HG03108 (cell line): Measurements from ENCODE around the gene PPP2R5B.

Experiments used
- ATAC-seq: cut with Tn5 transposase; IDR thresholded peaks from one replicate; pipeline ENCODE4 v1.9.1; 2021; ENCODE audit warnings: moderate library complexity; ENCODE audit not compliant: unreplicated experiment

Gene PPP2R5B

GRCh38 chr11:64888729-64889511, 35.6 kb upstream of the PPP2R5B start:
- ATAC-seq = no peak

- ATAC-seq = no peak
Observed at GRCh38 chr11:64890522-64890939, 34.0 kb upstream of the PPP2R5B start.

GRCh38 chr11:64891215-64891848, 33.2 kb upstream of the PPP2R5B start:
- no peak for ATAC-seq

DNA sequence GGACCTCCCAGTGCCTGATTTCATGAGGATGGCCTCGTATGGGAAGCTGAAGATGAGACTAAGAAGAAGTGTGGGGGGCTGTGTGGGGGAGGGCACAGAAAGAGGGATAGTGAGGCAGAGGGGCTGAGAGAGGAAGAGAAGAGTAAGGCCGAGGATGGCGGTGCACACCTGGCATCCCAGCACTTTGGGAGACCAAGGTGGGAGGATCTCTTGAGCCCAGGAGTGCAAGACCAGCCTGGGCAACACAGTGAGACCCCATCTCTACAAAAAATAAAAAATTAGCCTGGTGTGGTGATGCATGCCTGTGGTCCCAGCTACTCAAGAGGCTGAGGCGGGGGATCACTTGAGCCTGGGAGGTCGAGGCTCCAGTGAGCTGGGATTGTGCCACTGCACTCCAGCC, 32.6 kb upstream of the PPP2R5B start:
- no peak for ATAC-seq

- ATAC-seq = no peak
Observed at GRCh38 chr11:64892411-64892831, 32.1 kb upstream of the PPP2R5B start.

- ATAC-seq = no peak
Observed at GRCh38 chr11:64892838-64893193, 31.7 kb upstream of the PPP2R5B start.

DNA sequence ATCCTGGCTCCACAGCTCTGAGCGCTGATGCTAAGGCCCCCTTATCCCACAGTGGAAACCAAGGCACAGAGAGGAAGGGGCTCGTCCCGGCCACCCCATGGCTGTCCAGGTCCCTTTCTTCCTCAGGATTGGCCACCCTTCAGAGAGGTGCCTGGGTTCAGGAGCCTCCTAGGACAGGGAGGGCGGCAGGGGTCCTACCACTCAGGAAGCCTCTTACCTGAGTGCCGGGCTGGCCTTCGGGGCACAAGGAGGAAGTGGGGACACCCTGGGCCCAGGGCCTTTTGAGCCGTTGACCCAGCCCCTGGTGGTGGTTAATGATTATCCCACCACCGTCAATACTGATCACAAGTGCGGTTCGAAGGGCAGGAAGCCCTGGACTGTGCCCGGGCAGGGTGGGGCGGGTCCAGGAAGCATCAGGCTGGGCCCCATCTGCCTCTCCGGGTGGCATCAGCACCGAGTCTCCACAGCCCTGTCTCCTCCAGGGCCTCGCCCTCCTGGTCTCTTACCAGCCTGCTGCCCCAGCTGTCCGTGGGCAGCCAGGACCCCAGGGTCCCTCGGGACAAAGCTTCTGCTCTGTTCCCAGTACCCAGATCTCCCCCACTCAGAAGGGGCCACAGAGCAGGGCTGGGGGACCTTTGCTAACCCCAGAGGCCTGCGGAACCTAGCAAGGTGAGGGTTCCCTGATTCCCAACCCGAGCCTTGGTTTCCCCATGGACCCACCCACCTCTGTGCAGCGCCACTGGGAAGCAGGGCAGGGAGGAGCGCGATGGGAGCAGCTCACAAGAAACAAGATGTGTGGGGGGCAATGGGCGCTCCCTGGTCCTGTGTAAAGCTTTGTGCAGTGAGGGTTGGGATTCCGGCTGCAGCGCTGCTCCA, 31.1 kb upstream of the PPP2R5B start:
- ATAC-seq = peak; percentile 48

DNA sequence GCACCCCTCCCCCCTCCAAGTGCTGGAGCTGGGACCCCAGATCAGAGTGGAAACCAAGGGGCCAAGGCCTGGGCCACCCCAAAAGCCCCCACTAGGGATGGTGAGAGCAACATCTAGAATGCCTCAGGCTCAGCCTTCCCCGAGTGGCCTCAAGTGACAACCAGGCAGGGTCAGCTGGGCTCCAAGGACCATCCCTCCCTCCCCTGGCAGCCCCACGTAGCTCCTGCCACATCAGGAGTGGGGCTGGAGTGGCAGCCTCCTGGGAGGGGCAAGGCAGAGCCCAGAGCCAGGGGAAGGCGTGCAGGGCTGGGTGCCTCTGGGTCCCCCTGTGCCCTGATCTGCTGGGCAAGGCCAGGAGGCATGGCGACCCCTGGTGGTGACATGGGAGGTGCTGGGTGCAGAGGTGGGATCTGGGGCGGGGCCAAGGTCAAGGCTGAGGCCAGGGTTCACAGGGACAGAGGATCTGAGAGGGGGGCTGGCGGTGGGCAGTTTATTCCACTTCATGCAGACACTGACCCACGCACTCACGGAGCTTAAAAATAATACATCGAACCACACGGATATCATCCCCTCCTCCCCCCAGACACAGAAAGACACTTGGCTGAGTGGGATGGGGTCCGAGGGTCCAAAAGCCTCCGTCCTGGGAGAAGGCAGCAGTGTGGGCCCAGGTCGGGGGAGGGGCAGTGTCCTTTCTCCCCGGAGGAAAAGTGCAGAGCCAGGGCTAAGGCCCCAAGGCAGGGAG, 30.2 kb upstream of the PPP2R5B start:
- ATAC-seq = no peak

DNA sequence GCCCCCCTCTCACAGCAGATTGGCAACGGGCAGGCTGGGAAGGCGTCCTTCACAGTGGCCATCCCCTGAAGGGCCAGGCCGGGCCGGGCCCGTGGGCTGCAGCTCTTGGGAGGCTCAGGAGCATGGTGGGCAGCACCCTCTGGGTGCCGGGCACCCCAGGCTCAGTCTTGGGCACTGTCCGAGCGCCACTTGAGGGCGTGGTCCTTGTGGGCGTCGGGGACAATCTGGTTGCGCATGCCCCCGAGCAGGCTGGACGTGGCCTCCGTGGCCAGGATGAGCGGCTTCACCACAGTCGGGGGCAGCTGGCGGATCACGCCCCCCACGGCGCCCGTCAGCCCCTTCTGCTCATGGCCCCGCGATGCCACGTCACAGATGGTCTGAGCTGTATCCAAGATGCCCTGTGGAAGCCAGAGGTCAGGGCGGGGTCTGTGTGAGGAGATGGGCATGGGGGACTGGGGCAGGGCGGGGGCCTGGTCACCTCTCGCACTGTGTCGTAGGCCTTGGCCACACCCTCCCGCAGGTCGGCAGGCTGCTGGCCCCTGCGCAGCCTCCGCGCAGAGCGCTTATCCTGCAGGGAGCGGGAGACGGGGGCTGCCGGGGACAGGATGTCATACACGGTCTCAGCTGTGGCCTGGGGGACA, 29.6 kb upstream of the PPP2R5B start:
- ATAC-seq = no peak

- ATAC-seq = no peak
Observed at GRCh38 chr11:64896448-64897022, 28.0 kb upstream of the PPP2R5B start.

GRCh38 chr11:64897381-64898075, 27.0 kb upstream of the PPP2R5B start:
- no peak for ATAC-seq

DNA sequence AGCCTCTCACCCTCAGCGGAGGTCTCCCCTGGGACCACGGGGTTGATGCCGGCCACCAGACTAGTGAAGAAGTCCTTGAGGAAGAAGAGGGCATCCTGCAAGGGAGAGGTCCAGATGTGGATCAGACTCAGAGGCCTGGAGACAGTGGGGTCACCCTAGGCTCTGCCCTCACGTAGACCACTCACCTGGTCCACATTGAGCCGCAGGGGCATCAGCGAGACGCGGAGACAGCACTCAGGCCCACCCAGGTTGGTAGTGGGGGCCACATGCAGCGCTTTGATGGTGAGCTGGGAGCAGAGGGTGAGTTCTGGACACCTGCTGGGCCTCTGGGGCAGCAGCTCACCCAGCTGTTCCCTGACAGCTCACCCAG, 26.4 kb upstream of the PPP2R5B start:
- ATAC-seq = no peak

- ATAC-seq = no peak
Observed at GRCh38 chr11:64898541-64898940, 25.9 kb upstream of the PPP2R5B start.

DNA sequence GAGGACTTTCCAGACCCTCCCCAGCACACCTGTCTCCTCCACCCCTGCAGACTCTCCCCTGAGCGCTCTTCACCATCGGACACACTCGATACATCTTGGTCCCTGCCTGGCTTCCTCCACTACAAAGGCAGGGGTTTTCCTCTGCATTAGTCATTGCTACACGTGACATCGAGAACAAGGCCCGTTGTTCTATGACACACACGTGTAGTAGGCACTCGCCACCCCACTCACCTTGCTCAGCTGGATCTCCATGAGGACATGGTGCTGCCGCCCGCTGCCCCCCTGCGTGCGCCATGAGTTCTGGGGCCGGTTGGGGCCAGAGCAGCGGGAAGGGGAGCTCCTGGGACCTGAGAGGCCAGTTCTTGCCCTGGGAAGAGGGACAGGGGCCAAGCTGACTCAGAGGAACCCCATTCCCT, 24.2 kb upstream of the PPP2R5B start:
- ATAC-seq = no peak

DNA sequence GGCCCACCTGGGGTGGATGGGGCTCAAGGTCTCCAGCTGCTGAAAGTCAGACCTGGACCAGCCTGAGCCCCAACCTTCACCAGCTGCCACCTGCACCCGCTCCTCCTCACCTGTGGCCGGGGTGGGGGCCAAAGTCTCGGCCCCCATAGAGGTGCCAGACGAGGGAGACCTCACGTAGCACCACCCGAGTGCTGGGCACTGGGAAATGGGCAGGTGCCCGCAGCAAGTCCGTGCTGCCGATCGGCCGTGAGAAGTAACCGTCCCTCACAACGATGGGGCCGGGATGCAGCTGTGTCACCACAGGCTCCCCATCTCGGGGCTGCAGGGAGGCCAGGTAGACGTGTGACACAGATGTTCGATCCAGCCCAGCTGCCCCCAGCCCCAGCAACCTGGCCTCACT, 23.7 kb upstream of the PPP2R5B start:
- ATAC-seq = no peak

GRCh38 chr11:64902102-64902900, 22.2 kb upstream of the PPP2R5B start:
- no peak for ATAC-seq

DNA sequence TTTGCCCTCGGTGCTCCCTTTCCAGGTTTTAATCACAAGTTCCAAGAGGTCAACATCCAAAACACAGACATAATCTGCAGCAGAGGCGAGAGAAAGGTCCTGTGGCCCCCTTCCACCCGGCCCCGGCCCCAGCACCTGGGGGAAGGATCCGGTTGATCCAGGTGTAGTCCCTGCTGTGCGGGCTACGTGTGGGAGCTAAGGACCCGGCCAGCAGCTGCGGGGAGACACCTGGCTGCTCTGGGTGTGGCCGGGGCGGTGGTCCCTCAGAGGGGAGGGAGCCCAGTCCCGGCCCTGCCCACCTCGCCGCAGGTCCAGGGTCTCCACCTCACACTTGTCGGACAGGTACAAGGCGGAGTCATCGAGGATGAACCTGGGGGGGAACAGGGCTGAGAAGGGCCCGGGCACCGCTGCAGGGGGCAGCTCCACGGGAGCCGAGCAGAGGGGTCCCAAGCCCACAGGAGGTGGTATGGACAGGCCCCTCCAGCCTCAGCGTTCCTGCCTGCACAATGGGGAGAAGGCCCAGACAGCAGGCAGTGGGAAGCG, 21.1 kb upstream of the PPP2R5B start:
- no peak for ATAC-seq

DNA sequence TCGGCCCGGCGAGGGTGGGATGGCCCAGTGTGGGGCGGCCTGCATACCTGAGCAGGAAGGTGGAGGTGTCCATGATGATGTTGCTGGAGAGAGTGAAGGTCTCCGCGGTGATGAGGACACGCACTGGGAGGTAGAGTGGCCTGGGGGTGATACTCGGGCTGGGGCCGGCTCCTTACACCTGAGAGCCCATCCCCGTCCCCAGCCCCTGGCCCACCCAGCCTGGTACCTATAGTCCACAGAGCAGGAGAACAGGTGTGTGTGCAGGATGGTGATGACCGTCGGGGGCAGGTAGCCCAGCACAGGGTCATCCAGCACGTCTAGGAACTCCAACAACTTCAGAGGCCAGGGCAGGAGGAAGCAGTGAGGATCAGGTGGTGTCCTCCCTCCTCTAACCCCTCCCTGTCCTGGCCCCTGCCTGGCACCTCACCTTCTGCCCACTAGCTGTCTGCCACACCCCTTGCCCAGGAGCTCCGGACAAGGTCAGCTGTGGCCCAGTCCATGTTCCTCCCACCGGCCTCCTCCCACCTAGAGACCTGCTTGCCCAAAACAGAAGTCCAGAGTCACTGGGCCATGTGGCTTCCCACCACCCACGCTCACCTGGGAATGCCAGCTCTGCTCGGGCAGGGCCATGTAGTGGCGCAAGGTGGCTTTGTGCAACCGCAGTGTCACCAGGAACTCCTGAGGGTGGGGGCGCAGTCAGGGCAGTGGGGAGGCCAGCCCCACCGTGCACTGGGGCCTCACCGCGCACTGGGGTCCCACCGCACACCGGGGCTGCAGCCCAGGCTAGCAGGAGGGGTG, 18.8 kb upstream of the PPP2R5B start:
- no peak for ATAC-seq
